Breast epithelium (tissue), 3 donors: ENCODE results near the gene IL11.

Experiments
- POLR2A ChIP-seq: fragments of 450-650 bp; IDR thresholded peaks from one replicate; pipeline ENCODE4 v1.6.1; 2016; ENCODE audit warnings: antibody characterized with exemption, mild to moderate bottlenecking, moderate library complexity
- POLR2AphosphoS5 ChIP-seq, 3 donors: sonication (generic); formaldehyde crosslinking; IDR thresholded peaks; one replicate each; pipeline ENCODE4 v1.6.1; 2017; ENCODE audit warnings: antibody characterized with exemption in 3 of 3
- TF ChIP-seq, protein P1 (sequence below), 3 donors: fragments of 450-650 bp; IDR thresholded peaks; one replicate each; pipeline ENCODE4 v1.5.1; 2016 to 2017; ENCODE audit warnings: antibody characterized with exemption in 3 of 3, mild to moderate bottlenecking in 3 of 3, moderate library complexity in 3 of 3

DNA sequence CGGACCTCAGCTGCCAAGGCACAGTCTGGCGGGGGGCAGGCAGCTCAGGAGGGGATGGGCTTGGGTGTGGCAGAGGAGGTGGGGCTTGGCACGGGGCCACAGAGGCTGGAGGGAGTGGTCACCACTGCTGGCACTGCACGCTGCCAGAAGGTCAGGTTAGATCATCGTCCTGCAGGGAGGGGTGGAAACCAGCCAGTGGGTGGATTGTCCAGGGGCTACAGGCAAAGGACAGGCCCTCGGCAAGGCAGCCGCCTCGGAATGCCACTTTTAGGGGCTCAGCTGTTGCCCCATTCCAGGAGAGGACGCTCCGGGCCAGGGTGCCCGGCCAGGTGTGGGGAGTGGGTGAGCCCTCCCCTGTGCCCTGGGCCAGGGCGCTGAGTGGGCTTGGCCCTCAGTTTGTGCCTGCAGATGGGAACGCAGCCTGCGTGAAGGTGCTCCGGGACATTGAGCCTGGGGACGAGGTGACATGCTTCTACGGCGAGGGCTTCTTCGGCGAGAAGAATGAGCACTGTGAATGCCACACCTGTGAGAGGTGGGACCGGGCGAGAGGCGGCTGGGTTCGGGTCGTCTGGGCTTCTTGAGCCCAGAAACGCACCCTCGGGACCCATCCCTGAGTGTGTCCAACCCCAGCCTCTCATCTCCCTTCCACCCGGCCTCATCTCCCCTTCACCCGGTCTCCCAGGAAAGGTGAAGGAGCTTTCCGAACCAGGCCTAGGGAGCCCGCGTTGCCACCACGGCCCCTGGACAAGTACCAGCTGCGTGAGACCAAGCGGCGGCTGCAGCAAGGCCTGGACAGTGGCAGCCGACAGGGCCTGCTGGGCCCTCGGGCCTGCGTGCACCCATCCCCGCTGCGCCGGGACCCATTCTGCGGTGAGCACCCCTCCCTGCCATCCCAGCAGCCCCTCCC is 24.2 kb downstream of the IL11 start:
- TF ChIP-seq, protein P1, sequence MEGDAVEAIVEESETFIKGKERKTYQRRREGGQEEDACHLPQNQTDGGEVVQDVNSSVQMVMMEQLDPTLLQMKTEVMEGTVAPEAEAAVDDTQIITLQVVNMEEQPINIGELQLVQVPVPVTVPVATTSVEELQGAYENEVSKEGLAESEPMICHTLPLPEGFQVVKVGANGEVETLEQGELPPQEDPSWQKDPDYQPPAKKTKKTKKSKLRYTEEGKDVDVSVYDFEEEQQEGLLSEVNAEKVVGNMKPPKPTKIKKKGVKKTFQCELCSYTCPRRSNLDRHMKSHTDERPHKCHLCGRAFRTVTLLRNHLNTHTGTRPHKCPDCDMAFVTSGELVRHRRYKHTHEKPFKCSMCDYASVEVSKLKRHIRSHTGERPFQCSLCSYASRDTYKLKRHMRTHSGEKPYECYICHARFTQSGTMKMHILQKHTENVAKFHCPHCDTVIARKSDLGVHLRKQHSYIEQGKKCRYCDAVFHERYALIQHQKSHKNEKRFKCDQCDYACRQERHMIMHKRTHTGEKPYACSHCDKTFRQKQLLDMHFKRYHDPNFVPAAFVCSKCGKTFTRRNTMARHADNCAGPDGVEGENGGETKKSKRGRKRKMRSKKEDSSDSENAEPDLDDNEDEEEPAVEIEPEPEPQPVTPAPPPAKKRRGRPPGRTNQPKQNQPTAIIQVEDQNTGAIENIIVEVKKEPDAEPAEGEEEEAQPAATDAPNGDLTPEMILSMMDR (IDR thresholded peaks at IDR 0.05), result no peak
- TF ChIP-seq POLR2AphosphoS5 (IDR thresholded peaks at IDR 0.05) (no peak), POLR2A (no peak)
